GM23338 (cell line): Measurements from ENCODE around the gene REG3G. TPM values are rescaled to one million over a fixed set of nuclear protein-coding genes. Genes with fewer than 3 reads are reported as not detected.

ENCODE experiments used
- ATAC-seq: fragments of 200-7000 bp; cut with Tn5 transposase; 3 replicates; pipeline ENCODE4 v1.9.1; 2020
- DNase-seq: peaks from one replicate; pipeline ENCODE4 v3.0.0-alpha.2; 2015; ENCODE audit warnings: low spot score
- H2AFZ ChIP-seq: fragments of 200-600 bp; sonication (generic); 2 replicates; pipeline ENCODE4 v1.8.0; 2016; ENCODE audit warnings: antibody characterized with exemption, mild to moderate bottlenecking, moderate library complexity
- H3F3A ChIP-seq: fragments of 200-600 bp; sonication (generic); replicated peaks from 2 replicates; pipeline ENCODE4 v1.8.0; 2017; ENCODE audit warnings: antibody characterized with exemption, mixed run types, low read depth
- H3K27ac ChIP-seq: fragments of 200-600 bp; sonication (generic); 2 replicates; pipeline ENCODE4 v1.6.1; 2016; ENCODE audit warnings: low read depth
- H3K27me3 ChIP-seq: fragments of 200-600 bp; sonication (generic); 2 replicates; pipeline ENCODE4 v1.8.0; 2016; ENCODE audit warnings: mild to moderate bottlenecking, mixed run types, moderate library complexity; ENCODE audit not compliant: insufficient read depth
- H3K36me3 ChIP-seq: fragments of 200-600 bp; sonication (generic); 2 replicates; pipeline ENCODE4 v1.8.0; 2016; ENCODE audit warnings: mild to moderate bottlenecking; ENCODE audit not compliant: insufficient read depth
- H3K4me1 ChIP-seq: fragments of 200-600 bp; sonication (generic); 2 replicates; pipeline ENCODE4 v1.8.0; 2016; ENCODE audit warnings: mild to moderate bottlenecking, moderate library complexity; ENCODE audit not compliant: insufficient read depth
- H3K4me2 ChIP-seq: fragments of 200-600 bp; sonication (generic); 2 replicates; pipeline ENCODE4 v1.7.1; 2017; ENCODE audit warnings: mixed run types
- H3K4me3 ChIP-seq: fragments of 200-600 bp; sonication (generic); 2 replicates; pipeline ENCODE4 v1.6.1; 2016; ENCODE audit warnings: mixed run types
- H3K79me2 ChIP-seq: fragments of 200-600 bp; sonication (generic); replicated peaks from 2 replicates; pipeline ENCODE4 v1.8.0; 2017; ENCODE audit warnings: mild to moderate bottlenecking; ENCODE audit not compliant: insufficient read depth
- H3K9me2 ChIP-seq: fragments of 200-600 bp; sonication (generic); 2 replicates; pipeline ENCODE4 v1.8.0; 2017; ENCODE audit not compliant: insufficient read depth
- H4K20me1 ChIP-seq: fragments of 200-600 bp; sonication (generic); replicated peaks from 2 replicates; pipeline ENCODE4 v1.8.0; 2017; ENCODE audit warnings: mild to moderate bottlenecking; ENCODE audit not compliant: insufficient read depth
- H3K27ac Mint-ChIP-seq: 2 replicates; pipeline ENCODE4 v1.8.0; 2020; ENCODE audit warnings: inconsistent platforms, mild to moderate bottlenecking, moderate library complexity, mixed read lengths
- H3K27me3 Mint-ChIP-seq: 3 replicates; pipeline ENCODE4 v1.8.0; 2022; ENCODE audit warnings: low read depth, mild to moderate bottlenecking, moderate library complexity, mixed read lengths, inconsistent platforms; ENCODE audit not compliant: insufficient read depth, poor library complexity
- H3K36me3 Mint-ChIP-seq: 3 replicates; pipeline ENCODE4 v1.8.0; 2021; ENCODE audit warnings: low read depth, mild to moderate bottlenecking, inconsistent platforms, moderate library complexity, mixed read lengths
- H3K4me1 Mint-ChIP-seq: 3 replicates; pipeline ENCODE4 v1.8.0; 2020; ENCODE audit warnings: mild to moderate bottlenecking, inconsistent platforms, mixed read lengths
- H3K4me3 Mint-ChIP-seq: 3 replicates; pipeline ENCODE4 v1.8.0; 2021; ENCODE audit warnings: moderate library complexity, mild to moderate bottlenecking, inconsistent platforms, mixed read lengths
- H3K9me3 Mint-ChIP-seq: 3 replicates; pipeline ENCODE4 v1.8.0; 2020; ENCODE audit warnings: moderate library complexity, mild to moderate bottlenecking, inconsistent platforms, mixed read lengths
- POLR2AphosphoS5 ChIP-seq: IDR thresholded peaks from 2 replicates; pipeline ENCODE4 v1.6.1; 2016; ENCODE audit warnings: antibody characterized with exemption, low read depth
- polyA plus RNA-seq: library from polyadenylated mRNA; unstranded; fragments of >200 nt; fragmentation: Nextera tagmentation; extraction: Ambion mirVana; gene quantifications from 2 replicates; pipeline ENCODE4 v1.2.1, GENCODE V29; 2016
- total RNA-seq: library from RNA; depleted of rRNA; stranded (reverse); fragments of >200 nt; shearing (Covaris generic); gene quantifications from 2 replicates; pipeline ENCODE4 v1.2.3, GENCODE V29; 2014
- TF ChIP-seq, protein P1 (sequence below): fragments of 250-450 bp; sonication (Bioruptor Pico); IDR thresholded peaks from 2 replicates; pipeline ENCODE4 v1.5.0; 2020; ENCODE audit warnings: mild to moderate bottlenecking, moderate library complexity
- TF ChIP-seq, protein P2 (sequence below), 2 experiments: fragments of 200-600 bp in 1 of 2; sonication (generic) in 1 of 2; conservative IDR thresholded peaks; 2 replicates each; pipeline versions ENCODE4 v1.5.1 to v1.6.1; 2016 to 2017; ENCODE audit warnings: antibody characterized with exemption in 2 of 2, low read depth in 2 of 2, mild to moderate bottlenecking in 2 of 2, moderate library complexity in 1 of 2

The REG3G gene
- total and polyA plus RNA-seq, 2 experiments from 2014 or later = not detected

GRCh38 chr2:78993518-78994148, 31.9 kb upstream of the REG3G start (continued):
- TF ChIP-seq, protein P1, sequence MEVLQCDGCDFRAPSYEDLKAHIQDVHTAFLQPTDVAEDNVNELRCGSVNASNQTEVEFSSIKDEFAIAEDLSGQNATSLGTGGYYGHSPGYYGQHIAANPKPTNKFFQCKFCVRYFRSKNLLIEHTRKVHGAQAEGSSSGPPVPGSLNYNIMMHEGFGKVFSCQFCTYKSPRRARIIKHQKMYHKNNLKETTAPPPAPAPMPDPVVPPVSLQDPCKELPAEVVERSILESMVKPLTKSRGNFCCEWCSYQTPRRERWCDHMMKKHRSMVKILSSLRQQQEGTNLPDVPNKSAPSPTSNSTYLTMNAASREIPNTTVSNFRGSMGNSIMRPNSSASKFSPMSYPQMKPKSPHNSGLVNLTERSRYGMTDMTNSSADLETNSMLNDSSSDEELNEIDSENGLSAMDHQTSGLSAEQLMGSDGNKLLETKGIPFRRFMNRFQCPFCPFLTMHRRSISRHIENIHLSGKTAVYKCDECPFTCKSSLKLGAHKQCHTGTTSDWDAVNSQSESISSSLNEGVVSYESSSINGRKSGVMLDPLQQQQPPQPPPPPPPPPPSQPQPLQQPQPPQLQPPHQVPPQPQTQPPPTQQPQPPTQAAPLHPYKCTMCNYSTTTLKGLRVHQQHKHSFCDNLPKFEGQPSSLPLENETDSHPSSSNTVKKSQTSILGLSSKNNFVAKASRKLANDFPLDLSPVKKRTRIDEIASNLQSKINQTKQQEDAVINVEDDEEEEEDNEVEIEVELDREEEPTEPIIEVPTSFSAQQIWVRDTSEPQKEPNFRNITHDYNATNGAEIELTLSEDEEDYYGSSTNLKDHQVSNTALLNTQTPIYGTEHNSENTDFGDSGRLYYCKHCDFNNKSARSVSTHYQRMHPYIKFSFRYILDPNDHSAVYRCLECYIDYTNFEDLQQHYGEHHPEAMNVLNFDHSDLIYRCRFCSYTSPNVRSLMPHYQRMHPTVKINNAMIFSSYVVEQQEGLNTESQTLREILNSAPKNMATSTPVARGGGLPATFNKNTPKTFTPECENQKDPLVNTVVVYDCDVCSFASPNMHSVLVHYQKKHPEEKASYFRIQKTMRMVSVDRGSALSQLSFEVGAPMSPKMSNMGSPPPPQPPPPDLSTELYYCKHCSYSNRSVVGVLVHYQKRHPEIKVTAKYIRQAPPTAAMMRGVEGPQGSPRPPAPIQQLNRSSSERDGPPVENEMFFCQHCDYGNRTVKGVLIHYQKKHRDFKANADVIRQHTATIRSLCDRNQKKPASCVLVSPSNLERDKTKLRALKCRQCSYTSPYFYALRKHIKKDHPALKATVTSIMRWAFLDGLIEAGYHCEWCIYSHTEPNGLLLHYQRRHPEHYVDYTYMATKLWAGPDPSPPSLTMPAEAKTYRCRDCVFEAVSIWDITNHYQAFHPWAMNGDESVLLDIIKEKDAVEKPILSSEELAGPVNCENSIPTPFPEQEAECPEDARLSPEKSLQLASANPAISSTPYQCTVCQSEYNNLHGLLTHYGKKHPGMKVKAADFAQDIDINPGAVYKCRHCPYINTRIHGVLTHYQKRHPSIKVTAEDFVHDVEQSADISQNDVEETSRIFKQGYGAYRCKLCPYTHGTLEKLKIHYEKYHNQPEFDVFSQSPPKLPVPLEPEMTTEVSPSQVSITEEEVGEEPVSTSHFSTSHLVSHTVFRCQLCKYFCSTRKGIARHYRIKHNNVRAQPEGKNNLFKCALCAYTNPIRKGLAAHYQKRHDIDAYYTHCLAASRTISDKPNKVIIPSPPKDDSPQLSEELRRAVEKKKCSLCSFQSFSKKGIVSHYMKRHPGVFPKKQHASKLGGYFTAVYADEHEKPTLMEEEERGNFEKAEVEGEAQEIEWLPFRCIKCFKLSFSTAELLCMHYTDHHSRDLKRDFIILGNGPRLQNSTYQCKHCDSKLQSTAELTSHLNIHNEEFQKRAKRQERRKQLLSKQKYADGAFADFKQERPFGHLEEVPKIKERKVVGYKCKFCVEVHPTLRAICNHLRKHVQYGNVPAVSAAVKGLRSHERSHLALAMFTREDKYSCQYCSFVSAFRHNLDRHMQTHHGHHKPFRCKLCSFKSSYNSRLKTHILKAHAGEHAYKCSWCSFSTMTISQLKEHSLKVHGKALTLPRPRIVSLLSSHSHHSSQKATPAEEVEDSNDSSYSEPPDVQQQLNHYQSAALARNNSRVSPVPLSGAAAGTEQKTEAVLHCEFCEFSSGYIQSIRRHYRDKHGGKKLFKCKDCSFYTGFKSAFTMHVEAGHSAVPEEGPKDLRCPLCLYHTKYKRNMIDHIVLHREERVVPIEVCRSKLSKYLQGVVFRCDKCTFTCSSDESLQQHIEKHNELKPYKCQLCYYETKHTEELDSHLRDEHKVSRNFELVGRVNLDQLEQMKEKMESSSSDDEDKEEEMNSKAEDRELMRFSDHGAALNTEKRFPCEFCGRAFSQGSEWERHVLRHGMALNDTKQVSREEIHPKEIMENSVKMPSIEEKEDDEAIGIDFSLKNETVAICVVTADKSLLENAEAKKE (CRISPR knock-in tag) = no peak

GRCh38 chr2:78994789-78995188, 30.7 kb upstream of the REG3G start:
- H3K36me3 Mint-ChIP-seq = no peaks in the 10 kb centered on the region
- H2AFZ ChIP-seq = no peak overlapping the region
- H3K4me1 ChIP-seq = no peaks in the 10 kb centered on the region; the same call in 1 of the 2 replicates
- 0 out of 2 replicates have a peak, but pooled peaks cover 1% of the 10 kb centered on the region for H3K9me2 ChIP-seq
- no peaks in the 10 kb centered on the region for H3K9me3 Mint-ChIP-seq
- no peak for TF ChIP-seq POLR2AphosphoS5
- TF ChIP-seq, protein P2, sequence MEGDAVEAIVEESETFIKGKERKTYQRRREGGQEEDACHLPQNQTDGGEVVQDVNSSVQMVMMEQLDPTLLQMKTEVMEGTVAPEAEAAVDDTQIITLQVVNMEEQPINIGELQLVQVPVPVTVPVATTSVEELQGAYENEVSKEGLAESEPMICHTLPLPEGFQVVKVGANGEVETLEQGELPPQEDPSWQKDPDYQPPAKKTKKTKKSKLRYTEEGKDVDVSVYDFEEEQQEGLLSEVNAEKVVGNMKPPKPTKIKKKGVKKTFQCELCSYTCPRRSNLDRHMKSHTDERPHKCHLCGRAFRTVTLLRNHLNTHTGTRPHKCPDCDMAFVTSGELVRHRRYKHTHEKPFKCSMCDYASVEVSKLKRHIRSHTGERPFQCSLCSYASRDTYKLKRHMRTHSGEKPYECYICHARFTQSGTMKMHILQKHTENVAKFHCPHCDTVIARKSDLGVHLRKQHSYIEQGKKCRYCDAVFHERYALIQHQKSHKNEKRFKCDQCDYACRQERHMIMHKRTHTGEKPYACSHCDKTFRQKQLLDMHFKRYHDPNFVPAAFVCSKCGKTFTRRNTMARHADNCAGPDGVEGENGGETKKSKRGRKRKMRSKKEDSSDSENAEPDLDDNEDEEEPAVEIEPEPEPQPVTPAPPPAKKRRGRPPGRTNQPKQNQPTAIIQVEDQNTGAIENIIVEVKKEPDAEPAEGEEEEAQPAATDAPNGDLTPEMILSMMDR (conservative IDR thresholded peaks at IDR 0.05; ENCODE audit: low read depth in 2 of 2) = peak in 1 of 2 experiments; percentile 16; a peak in 1 of 4 replicates
- H3K79me2 ChIP-seq = no peaks in the 10 kb centered on the region
- H3K27me3 ChIP-seq = peaks cover 39% of the 10 kb centered on the region
- H3K27ac ChIP-seq = no peak overlapping the region
- peaks cover 11% of the 10 kb centered on the region for H3K4me1 Mint-ChIP-seq
- no peak overlapping the region; the same call in 2 of the 3 replicates for H3K4me3 Mint-ChIP-seq
- H3K36me3 ChIP-seq = no peaks in the 10 kb centered on the region
- no peak overlapping the region for H3K4me2 ChIP-seq
- H3F3A ChIP-seq = no peaks in the 10 kb centered on the region; the same call in 1 of the 2 replicates
- ATAC-seq (no peak), DNase-seq (no peak)
- H3K4me3 ChIP-seq = no peak overlapping the region
- peaks cover 37% of the 10 kb centered on the region for H3K27me3 Mint-ChIP-seq
- H4K20me1 ChIP-seq = no peaks in the 10 kb centered on the region; the same call in 1 of the 2 replicates
- H3K27ac Mint-ChIP-seq = no peak overlapping the region
